Mesodermal cell (in vitro differentiated cells): Measurements from ENCODE around the gene NIFK.
"Not testable (repeated sequence)": the region's sequence is repeated elsewhere in the genome, so short reads cannot be mapped to it uniquely, and the experiment has no call there.

Experiments used
- H3K27ac ChIP-seq: 2 replicates; pipeline ENCODE4 v1.7.0; 2013; ENCODE audit warnings: mild to moderate bottlenecking, low read depth, low read length, moderate library complexity; ENCODE audit not compliant: severe bottlenecking
- H3K36me3 ChIP-seq: 2 replicates; pipeline ENCODE4 v1.7.1; 2013; ENCODE audit warnings: mild to moderate bottlenecking, low read length, moderate library complexity; ENCODE audit not compliant: control insufficient read depth, insufficient read depth
- H3K4me1 ChIP-seq: one replicate; pipeline ENCODE4 v1.7.1; 2013; ENCODE audit warnings: mild to moderate bottlenecking, low read length; ENCODE audit not compliant: insufficient read depth, control insufficient read depth, poor library complexity, severe bottlenecking
- H3K4me3 ChIP-seq: 2 replicates; pipeline ENCODE4 v1.7.0; 2013; ENCODE audit warnings: low read length, control low read depth, mild to moderate bottlenecking; ENCODE audit not compliant: insufficient read depth, poor library complexity, severe bottlenecking; ENCODE audit errors: extremely low read depth
- H3K9me3 ChIP-seq: 2 replicates; pipeline ENCODE4 v1.7.1; 2013; ENCODE audit warnings: mild to moderate bottlenecking, low read length, moderate library complexity; ENCODE audit not compliant: control insufficient read depth
- WGBS, 2 experiments: methylation state at CpG; one replicate each; pipeline ENCODE4 v1.1.5; 2013; ENCODE audit warnings: missing lambda C conversion rate in 2 of 2; ENCODE audit not compliant: insufficient coverage in 2 of 2; 5-methylcytosine and 5-hydroxymethylcytosine counted together

NIFK gene

DNA sequence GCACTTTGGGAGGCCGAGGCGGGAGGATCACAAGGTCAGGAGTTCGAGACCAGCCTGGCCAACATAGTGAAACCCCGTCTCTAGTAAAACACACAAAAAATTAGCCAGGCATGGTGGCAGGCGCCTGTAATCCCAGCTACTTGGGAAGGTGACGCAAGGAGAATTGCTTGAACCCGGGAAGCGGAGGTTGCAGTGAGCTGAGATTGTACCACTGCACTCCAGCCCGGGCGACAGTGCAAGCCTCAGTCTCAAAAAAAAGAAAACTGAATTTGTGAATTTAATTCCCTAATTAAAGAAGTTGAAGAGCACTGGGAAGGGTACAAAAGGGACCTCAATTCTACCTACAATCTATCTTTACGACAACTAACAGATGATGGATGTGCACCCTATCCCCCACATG, 2.1 kb downstream of the NIFK start:
- not testable (repeated sequence) for H3K9me3 ChIP-seq, H3K4me3 ChIP-seq, H3K4me1 ChIP-seq, H3K27ac ChIP-seq
- WGBS, 2 experiments: 93% methylated on average over 8 to 10 of the region's 11 CpGs
- H3K36me3 ChIP-seq: peaks cover 50% of the 10 kb centered on the region

DNA sequence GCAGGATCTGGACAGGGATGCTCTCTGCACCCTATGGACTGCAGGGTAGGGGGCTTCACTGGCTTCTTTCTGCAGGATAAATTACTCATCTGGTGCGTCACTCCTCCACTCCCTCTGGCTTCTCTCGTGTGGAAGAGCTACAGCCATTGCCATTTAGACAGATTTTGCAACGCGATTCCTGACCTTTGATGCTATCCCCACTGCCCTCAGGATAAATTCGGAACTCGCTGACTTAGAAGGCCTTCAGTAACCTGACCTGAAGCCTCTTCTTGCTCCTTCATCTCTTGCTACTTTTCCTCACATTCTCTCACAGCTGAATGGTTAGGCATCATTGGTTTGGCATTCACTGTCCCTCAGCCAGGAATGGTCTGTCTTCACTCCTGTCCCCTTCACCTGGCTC, 5.3 kb downstream of the NIFK start:
- WGBS, 2 experiments: 96 to 97% methylated on average over 6 of the region's 6 CpGs
- peaks cover 3% of the 10 kb centered on the region for H3K4me1 ChIP-seq
- H3K9me3 ChIP-seq: no peaks in the 10 kb centered on the region
- peaks cover 80% of the 10 kb centered on the region for H3K36me3 ChIP-seq
- no peak overlapping the region for H3K27ac ChIP-seq
- H3K4me3 ChIP-seq: no peak overlapping the region

DNA sequence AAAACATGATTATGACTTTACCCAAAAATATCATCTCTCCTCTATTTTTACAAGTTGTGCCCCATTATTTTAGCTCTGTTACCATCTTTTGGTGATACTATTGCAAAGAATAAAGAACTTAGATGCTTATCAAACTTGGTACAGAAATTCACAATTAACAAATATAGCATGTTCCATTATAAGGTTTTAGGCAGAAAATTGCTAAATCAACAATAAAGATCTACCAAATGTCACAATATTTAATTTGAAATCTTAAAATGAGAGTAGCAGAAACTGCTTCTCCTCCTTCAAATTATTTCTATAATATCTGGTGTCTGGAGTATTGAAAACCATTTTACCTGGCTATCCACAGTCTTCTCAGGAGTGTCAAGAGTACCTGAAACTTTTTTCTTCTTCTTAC, 8.7 kb downstream of the NIFK start:
- Histone ChIP-seq H3K4me3 (no peak overlapping the region), H3K9me3 (no peaks in the 10 kb centered on the region), H3K4me1 (no peaks in the 10 kb centered on the region), H3K36me3 (peaks cover 71% of the 10 kb centered on the region), H3K27ac (no peak overlapping the region)

DNA sequence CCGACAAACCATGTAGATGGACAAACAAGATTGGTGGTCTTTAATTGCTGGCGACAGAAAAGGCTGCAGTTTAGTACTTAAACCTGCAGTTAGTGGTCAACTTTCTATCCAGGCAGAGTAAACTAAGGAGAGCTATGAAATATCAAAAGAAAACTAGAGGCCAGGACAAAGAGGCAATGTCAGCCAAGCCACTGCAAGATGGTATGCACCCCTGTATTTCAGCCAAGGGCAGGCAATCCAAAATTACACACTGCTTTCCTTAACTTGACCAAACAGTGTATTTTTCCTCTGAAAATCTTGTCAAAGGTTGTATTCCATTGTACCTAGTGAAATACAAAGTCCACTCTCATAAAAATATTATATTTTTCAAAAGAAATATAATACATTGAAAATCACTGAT, 9.3 kb downstream of the NIFK start:
- Histone ChIP-seq H3K9me3 (no peaks in the 10 kb centered on the region), H3K4me1 (no peaks in the 10 kb centered on the region), H3K27ac (no peak overlapping the region), H3K4me3 (no peak overlapping the region), H3K36me3 (peaks cover 66% of the 10 kb centered on the region)
- whole genome bisulfite sequencing, 2 experiments: 100% methylated on average over 2 of the region's 2 CpGs

DNA sequence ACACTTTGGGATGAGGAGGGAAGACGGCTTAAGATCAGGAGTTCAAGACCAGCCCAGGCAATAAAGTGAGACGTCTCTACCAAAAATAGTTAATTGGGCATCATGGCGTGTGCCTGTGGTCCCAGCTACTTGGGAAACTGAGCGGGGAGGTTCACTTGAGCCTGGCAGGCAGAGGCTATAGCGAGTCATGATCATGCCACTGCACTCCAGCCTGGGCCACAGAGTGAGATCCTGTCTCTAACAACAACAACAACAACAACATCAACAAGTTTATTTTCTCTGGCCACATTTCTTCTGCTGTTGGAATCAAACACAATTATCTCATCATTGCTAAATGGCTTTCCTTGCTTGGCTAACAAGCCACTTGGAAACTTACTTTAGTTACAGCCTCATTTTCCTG, 13.4 kb downstream of the NIFK start:
- Histone ChIP-seq H3K4me3 (no peak overlapping the region), H3K27ac (no peak overlapping the region), H3K9me3 (no peaks in the 10 kb centered on the region), H3K36me3 (peaks cover 27% of the 10 kb centered on the region), H3K4me1 (no peaks in the 10 kb centered on the region)
- WGBS, 2 experiments: 89 to 96% methylated on average over 5 of the region's 5 CpGs

DNA sequence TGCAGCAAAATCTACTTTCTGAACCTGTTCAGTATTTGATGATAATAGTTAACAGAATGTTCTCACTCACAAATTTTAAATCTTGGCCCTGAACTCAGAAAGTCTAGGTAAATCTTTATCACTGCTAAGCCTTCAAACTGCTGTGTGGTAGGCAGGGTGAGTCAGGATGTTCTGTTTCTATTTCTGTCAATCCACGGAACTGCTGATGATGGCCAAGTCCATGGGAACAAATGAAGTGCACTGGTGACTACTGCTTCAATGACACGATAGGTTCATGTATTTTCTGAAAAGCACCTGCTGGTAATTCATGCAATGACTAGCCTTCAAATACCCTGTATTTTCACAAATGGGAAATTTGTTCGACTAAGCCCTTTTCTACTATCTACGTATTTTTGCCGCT, 14.2 kb downstream of the NIFK start:
- WGBS, 2 experiments: 89 to 91% methylated on average over 5 of the region's 5 CpGs
- H3K36me3 ChIP-seq: peaks cover 19% of the 10 kb centered on the region
- no peaks in the 10 kb centered on the region for H3K9me3 ChIP-seq
- no peak overlapping the region for H3K27ac ChIP-seq
- no peak overlapping the region for H3K4me3 ChIP-seq
- H3K4me1 ChIP-seq: no peaks in the 10 kb centered on the region

DNA sequence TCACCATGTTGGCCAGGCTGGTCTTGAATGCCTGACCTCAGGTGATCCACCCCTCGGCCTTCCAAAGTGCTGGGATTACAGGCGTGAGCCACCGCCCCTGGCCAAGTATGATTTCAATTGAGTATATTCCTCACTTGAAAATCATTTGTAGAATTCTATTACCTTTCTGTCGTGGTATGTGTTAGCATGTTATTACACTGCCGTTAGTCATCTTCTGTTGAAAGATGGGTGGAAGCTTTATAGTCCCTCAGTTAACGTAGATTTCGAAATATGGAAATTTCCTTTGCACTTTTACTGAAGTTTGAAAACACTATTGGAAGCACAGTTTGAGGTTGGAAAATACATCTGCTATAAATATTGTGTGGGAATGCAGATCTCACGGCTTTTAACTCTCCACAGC, 14.7 kb downstream of the NIFK start:
- Histone ChIP-seq H3K4me1 (no peaks in the 10 kb centered on the region), H3K27ac (no peak overlapping the region), H3K4me3 (no peak overlapping the region), H3K9me3 (no peaks in the 10 kb centered on the region), H3K36me3 (peaks cover 14% of the 10 kb centered on the region)
- 88 to 95% methylated on average over 1 to 7 of the region's 8 CpGs for WGBS, 2 experiments

DNA sequence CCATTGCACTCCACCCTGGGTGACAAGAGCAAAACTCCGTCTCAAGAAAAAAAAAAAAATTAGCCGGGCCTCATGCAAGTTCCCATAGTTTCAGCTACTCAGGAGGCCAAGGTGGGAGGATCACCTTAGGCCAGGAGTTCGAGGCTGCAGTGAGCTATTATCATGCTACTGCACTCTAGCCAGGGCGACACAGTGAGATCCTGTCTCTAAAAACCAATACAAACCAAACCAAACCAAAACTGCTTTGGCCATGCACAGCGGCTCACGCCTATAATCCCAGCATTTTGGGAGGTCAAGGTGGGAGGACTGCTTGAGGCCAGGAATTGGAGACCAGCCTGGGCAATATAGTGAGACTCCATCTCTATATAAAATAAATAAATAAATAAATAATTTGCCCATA, 19.1 kb downstream of the NIFK start:
- WGBS, 2 experiments: 78 to 89% methylated on average over 3 of the region's 6 CpGs
- Histone ChIP-seq H3K9me3 (no peaks in the 10 kb centered on the region), H3K4me3 (no peak overlapping the region), H3K27ac (no peak overlapping the region), H3K36me3 (no peaks in the 10 kb centered on the region), H3K4me1 (no peaks in the 10 kb centered on the region)

DNA sequence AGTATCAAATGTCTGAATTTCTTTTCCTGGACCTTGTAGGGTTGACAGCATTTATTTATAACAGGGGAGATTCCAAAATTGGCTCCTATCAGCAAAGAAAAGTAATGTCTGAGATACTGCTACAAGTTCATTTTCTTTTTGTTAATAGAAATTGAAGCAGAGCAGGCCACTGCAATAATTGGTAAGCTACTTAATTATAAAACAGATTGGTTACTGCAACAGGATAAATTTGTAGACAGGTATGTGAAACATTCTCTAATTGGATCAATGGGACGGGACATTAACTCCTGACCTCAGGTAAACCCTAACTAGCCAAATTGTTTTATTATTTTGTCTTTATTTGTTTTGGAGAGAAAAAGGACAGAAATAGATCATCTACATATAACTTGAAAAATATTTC, 20.5 kb downstream of the NIFK start:
- WGBS, 2 experiments: no CpG with 5 or more reads among the region's 1 CpG
- H3K4me1 ChIP-seq: no peaks in the 10 kb centered on the region
- no peak overlapping the region for H3K27ac ChIP-seq
- no peaks in the 10 kb centered on the region for H3K36me3 ChIP-seq
- H3K4me3 ChIP-seq: no peak overlapping the region
- H3K9me3 ChIP-seq: no peaks in the 10 kb centered on the region

DNA sequence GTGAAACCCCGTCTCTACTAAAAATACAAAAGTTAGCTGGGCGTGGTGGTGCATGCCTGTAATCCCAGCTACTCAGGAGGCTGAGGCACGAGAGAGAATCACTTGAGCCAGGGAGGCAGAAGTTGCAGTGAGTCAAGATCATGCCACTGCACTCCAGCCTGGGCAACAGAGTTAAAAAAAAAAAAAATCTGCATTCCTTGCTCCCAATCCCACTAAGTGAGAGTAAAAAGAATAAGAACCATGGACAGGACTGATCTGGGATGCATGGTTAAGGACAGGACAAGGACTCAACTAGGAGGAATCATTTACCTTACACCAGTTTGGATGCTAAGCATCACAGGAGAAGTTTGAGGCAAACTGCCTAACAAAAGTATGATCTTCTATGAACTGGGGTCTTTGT, 25.2 kb downstream of the NIFK start:
- not testable (repeated sequence) for H3K4me3 ChIP-seq, H3K36me3 ChIP-seq, H3K9me3 ChIP-seq, H3K4me1 ChIP-seq, H3K27ac ChIP-seq
- WGBS, 2 experiments: 84% methylated on average over 2 of the region's 3 CpGs; no CpG with 5 or more reads in 1 of the 2 experiments

DNA sequence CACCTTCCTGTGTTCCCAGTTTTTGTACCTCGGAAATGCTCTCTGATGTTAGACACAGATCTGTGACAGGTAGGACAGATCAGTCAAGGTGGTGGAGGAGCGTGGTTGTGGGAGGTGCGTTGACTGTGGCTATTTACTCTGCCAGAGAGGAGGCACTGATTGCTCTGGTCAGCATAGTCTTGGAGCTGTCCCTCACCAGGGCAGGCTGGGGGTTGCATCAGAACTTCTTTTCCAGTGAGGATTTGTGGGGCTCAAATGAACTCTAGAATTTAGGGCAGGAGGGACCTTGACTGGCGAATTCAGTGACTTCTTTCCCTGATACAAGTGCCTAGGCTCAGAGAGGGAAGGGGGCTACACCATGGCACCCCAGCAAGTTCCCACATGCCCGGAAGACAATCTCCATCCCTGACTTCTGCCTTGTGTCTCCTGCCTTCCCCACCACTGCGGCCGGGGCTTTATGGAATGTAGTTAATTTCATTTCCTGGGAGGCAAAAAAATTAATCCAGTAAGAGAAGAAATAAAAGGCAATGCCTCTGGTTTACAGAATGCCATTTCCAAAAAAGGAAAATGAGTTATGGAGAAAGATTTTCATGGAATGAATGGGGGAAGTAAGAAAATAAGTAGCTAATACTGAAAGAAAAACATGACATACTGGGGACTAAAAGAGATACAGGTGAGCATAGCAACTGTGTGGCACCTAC, 26.1 kb downstream of the NIFK start:
- Histone ChIP-seq H3K4me1 (no peaks in the 10 kb centered on the region), H3K9me3 (no peaks in the 10 kb centered on the region), H3K36me3 (no peaks in the 10 kb centered on the region), H3K27ac (no peak overlapping the region), H3K4me3 (no peak overlapping the region)
- 100% methylated on average over 3 to 5 of the region's 7 CpGs for WGBS, 2 experiments
